GM19397 (cell line): ENCODE results near the gene GDF11.

ENCODE experiments used
- ATAC-seq: cut with Tn5 transposase; IDR thresholded peaks from one replicate; pipeline ENCODE4 v1.9.1; 2021; ENCODE audit warnings: mild to moderate bottlenecking, moderate library complexity; ENCODE audit not compliant: unreplicated experiment

The GDF11 gene

GRCh38 chr12:55722948-55723347 lies 20.0 kb upstream of the GDF11 start:
- no peak for ATAC-seq

- ATAC-seq: no peak
Observed at GRCh38 chr12:55723516-55724225, 19.3 kb upstream of the GDF11 start.

GRCh38 chr12:55724226-55724939 lies 18.5 kb upstream of the GDF11 start:
- no peak for ATAC-seq

GRCh38 chr12:55724940-55725309 lies 18.0 kb upstream of the GDF11 start:
- no peak for ATAC-seq

- no peak for ATAC-seq
Observed at GRCh38 chr12:55725556-55725955, 17.4 kb upstream of the GDF11 start.

GRCh38 chr12:55726971-55727370 lies 16.0 kb upstream of the GDF11 start:
- ATAC-seq: no peak

- no peak for ATAC-seq
Observed at GRCh38 chr12:55727643-55728185, 15.2 kb upstream of the GDF11 start.

- ATAC-seq: peak; percentile 3
Observed at GRCh38 chr12:55728186-55728938, 14.6 kb upstream of the GDF11 start.

- ATAC-seq: peak; percentile 74
Observed at GRCh38 chr12:55728939-55729818, 13.7 kb upstream of the GDF11 start, which contains the start of gene CD63. Gene CD63, minus strand, starts transcription at chr12:55729009. Its CDS starts 668 bp downstream, at chr12:55728341.

- ATAC-seq: peak; percentile 36
Observed at GRCh38 chr12:55729819-55730818, 12.8 kb upstream of the GDF11 start.

GRCh38 chr12:55732288-55732687 lies 10.6 kb upstream of the GDF11 start:
- no peak for ATAC-seq

- no peak for ATAC-seq
Observed at GRCh38 chr12:55733021-55733555, 9.8 kb upstream of the GDF11 start.

GRCh38 chr12:55733858-55734257 lies 9.1 kb upstream of the GDF11 start:
- no peak for ATAC-seq

- no peak for ATAC-seq
Observed at GRCh38 chr12:55734595-55734994, 8.3 kb upstream of the GDF11 start.

GRCh38 chr12:55736076-55736475 lies 6.8 kb upstream of the GDF11 start:
- no peak for ATAC-seq

- ATAC-seq: no peak
Observed at GRCh38 chr12:55736780-55737580, 5.9 kb upstream of the GDF11 start.

GRCh38 chr12:55737581-55738122 lies 5.3 kb upstream of the GDF11 start:
- ATAC-seq: no peak
